ENCODE measurements around the gene FMNL2.

DNA sequence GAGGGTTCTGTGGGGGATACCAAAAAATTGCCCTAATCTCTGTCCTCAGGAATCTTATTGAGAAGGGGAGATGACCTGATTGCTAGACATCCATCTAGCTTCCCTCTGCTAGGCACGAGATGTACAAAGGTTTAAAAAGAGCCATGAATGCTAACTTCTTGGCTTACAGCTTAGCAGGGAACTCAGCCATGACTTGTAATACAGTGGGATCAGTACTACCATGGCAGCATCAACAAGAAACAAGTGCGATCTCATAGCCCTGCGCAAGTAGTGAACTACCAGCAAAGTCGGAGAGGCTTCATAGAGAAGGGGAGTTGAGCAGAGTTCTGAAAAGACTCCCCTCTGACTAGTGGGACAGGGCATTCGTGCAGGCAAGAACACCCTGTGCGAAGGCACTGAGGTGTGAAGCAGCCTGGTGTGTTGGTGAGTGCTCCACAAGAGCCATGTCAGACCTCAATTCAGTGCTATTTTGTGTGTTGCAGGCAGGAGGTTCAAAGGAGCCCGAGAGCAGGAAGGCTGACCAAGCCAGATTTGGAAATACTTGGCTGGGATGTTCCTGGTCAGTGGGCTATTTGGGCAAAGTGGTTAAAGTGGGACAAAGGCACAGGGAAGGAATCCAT is 130.0 kb downstream of the FMNL2 start:
- TF ChIP-seq, protein P1, sequence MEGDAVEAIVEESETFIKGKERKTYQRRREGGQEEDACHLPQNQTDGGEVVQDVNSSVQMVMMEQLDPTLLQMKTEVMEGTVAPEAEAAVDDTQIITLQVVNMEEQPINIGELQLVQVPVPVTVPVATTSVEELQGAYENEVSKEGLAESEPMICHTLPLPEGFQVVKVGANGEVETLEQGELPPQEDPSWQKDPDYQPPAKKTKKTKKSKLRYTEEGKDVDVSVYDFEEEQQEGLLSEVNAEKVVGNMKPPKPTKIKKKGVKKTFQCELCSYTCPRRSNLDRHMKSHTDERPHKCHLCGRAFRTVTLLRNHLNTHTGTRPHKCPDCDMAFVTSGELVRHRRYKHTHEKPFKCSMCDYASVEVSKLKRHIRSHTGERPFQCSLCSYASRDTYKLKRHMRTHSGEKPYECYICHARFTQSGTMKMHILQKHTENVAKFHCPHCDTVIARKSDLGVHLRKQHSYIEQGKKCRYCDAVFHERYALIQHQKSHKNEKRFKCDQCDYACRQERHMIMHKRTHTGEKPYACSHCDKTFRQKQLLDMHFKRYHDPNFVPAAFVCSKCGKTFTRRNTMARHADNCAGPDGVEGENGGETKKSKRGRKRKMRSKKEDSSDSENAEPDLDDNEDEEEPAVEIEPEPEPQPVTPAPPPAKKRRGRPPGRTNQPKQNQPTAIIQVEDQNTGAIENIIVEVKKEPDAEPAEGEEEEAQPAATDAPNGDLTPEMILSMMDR (IDR thresholded peaks at IDR 0.05; ENCODE audit: low read length) = no peak
- TF ChIP-seq EZH2 (IDR thresholded peaks at IDR 0.05; ENCODE audit: borderline replicate concordance, low read length) = no peak
